Activated CD8-positive, alpha-beta memory T cell treated with anti-CD3 and anti-CD28 coated beads for 36 hours (primary cell): ENCODE data around the gene CETP. TPM values are rescaled to one million over a fixed set of nuclear protein-coding genes. Genes with fewer than 3 reads are reported as not detected.

Source experiments
- CTCF ChIA-PET: fragments of 350-600 bp; sonication (Branson Sonifier 250); formaldehyde crosslinking; loops from one replicate; lab custom pipeline; 2021; ENCODE audit warnings: antibody characterized with exemption; lab: Charles Lee
- POLR2A ChIA-PET: fragments of 350-600 bp; sonication (Branson Sonifier 250); formaldehyde crosslinking; loops from one replicate; lab custom pipeline; 2021; ENCODE audit warnings: antibody characterized with exemption; lab: Charles Lee
- total RNA-seq, 2 experiments: library from RNA; stranded (reverse); gene quantifications; one replicate each; pipeline ENCODE4 v1.2.3, GENCODE V29; 2021

Gene CETP
- total RNA-seq, 2 experiments from 2014 or later = 0.13 TPM; not detected in 1

- ChIA-PET CTCF (interaction anchor here (0.7 kb wide), 1 partner anchor 10 kb away, joined by 3 read pairs; no protein-coding TSS in a partner anchor), POLR2A (interaction anchor here (0.7 to 1.4 kb wide), 3 partner anchors 11 to 43 kb away, joined by 3 to 5 read pairs (median 3); no protein-coding TSS in a partner anchor)
These were observed 68.7 kb downstream of the CETP start for GRCh38 chr16:57030346-57030902.

- CTCF ChIA-PET = no interaction called here
- POLR2A ChIA-PET = interaction anchor here (0.7 kb wide), 1 partner anchor 44 kb away, joined by 3 read pairs; no protein-coding TSS in a partner anchor
These were observed 69.4 kb downstream of the CETP start for GRCh38 chr16:57031156-57031555.

- ChIA-PET CTCF (interaction anchor here (0.6 to 1.2 kb wide), 4 partner anchors 9 to 342 kb away, joined by 3 to 4 read pairs (median 4); no protein-coding TSS in a partner anchor), POLR2A (interaction anchor here (0.7 kb wide), 1 partner anchor 112 kb away, joined by 3 read pairs; no protein-coding TSS in a partner anchor)
These were observed 70.6 kb downstream of the CETP start for GRCh38 chr16:57032346-57032745.

GRCh38 chr16:57032931-57033330, 71.2 kb downstream of the CETP start:
- POLR2A ChIA-PET = interaction anchor here (0.7 kb wide), 1 partner anchor 112 kb away, joined by 3 read pairs; no protein-coding TSS in a partner anchor
- CTCF ChIA-PET = interaction anchor here (0.6 to 1.2 kb wide), 3 partner anchors 9 to 69 kb away, joined by 3 to 4 read pairs (median 4); no protein-coding TSS in a partner anchor

Other genes with a start within 250 kb of the CETP start
- gene NUP93, start 231.8 kb upstream of the CETP start, total RNA-seq = 100 to 1,000 TPM; 160 to 165 TPM
- gene SLC12A3, start 96.7 kb upstream of the CETP start, total RNA-seq = not detected
- 100 to 1,000 TPM; 133 to 140 TPM for gene HERPUD1, start 29.8 kb upstream of the CETP start, total RNA-seq
- 100 to 1,000 TPM; 118 to 121 TPM for gene NLRC5, start 27.6 kb downstream of the CETP start, total RNA-seq
- 1 to 10 TPM; 4.8 to 7.1 TPM for gene CPNE2, start 130.6 kb downstream of the CETP start, total RNA-seq
- 100 to 1,000 TPM; 104 to 108 TPM for gene PSME3IP1, start 224.1 kb downstream of the CETP start, total RNA-seq
- gene RSPRY1, start 224.4 kb downstream of the CETP start, total RNA-seq = 10 to 100 TPM; 33.3 to 34.7 TPM